ENCODE data around the gene ARL4D. TPM values are rescaled to one million over a fixed set of nuclear protein-coding genes. Genes with fewer than 3 reads are reported as not detected.

ARL4D gene
- total RNA-seq, 1 experiment from 2014 or later = 11.5 TPM

DNA sequence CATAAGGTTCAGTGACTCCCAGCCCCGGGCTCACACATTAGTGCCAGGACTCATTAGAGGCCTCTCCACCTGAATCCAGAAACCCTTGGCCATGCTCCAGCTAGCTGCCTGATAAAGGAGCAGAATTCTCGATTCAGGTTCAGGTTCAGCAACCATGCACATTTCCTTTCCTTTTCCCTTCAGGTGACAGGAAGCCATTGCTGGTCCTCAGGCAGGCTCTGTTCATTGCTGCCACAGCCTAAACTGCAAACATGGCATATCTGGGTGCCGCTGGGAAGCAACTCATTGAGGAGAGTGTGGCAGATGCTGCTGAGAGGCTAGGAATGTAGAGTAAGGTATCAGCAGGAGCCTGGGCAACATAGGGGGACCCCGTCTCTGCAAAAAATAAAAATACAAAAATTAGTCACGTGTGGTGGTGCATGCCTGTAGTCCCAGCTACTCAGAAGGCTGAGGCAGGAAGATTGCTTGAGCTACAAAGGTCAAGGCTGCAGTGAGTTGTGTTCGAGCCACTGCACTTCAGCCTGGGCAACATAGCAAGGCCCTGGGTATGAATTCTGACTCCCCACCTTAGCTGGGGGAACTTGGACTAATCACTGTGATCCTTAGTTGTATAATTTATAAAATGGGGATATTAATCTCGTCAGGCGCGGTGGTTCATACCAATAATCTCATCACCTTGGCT lies 28.7 kb downstream of the ARL4D start:
- H2AFZ ChIP-seq (ENCODE audit: low read depth, low read length, poor library complexity, severe bottlenecking) = peak overlapping the region; percentile 26
- H3K9me2 ChIP-seq (ENCODE audit: insufficient read depth) = no peaks in the 10 kb centered on the region
- no TSS peak for BruUV-seq (replicated peaks)
- no peak overlapping the region for H3K4me3 ChIP-seq (replicated peaks in 1 of 2; ENCODE audit: low read depth in 1 of 2, low read length in 2 of 2)
- no peak overlapping the region for H3K4me2 ChIP-seq (ENCODE audit: low read length)
- no peak overlapping the region for H3K27ac ChIP-seq (ENCODE audit: low read depth, low read length)
- ATAC-seq = no peak
- no peak for DNase-seq (ENCODE audit: low read depth, low spot score)
- POLR2A ChIA-PET = no interaction called here
- no peaks in the 10 kb centered on the region for H3K79me2 ChIP-seq (ENCODE audit: insufficient read depth, low read length)
- peaks cover 2 to 19% of the 10 kb centered on the region in 2 experiments; a peak in 2 of 4 replicates for H3K4me1 ChIP-seq (ENCODE audit: control insufficient read depth in 1 of 2, insufficient read depth in 2 of 2, low read length in 2 of 2)
- RAD21 ChIA-PET (ENCODE audit: low non-redundant PET in 1 of 2, low total read pairs in 2 of 2, uncharacterized antibody in 2 of 2, unreplicated experiment in 2 of 2) = no interaction called here
- H3K27me3 ChIP-seq (ENCODE audit: insufficient read depth, low read length) = no peaks in the 10 kb centered on the region
- H3K9me3 ChIP-seq (ENCODE audit: control insufficient read depth in 1 of 2, insufficient read depth in 1 of 2, low read depth in 1 of 2, low read length in 2 of 2) = no peaks in the 10 kb centered on the region
- intact Hi-C loops (cut with micrococcal nuclease) = loop anchor here (2.0 kb wide), 1 partner anchor 55 kb away; the partner anchor contains the start of gene DHX8
- TF ChIP-seq SP1 (IDR thresholded peaks at IDR 0.05; ENCODE audit: low read depth) = no peak
- TF ChIP-seq YY1 (IDR thresholded peaks at IDR 0.05; ENCODE audit: extremely low read depth, insufficient replicate concordance, low read depth, low read length) = no peak
- no peak for TF ChIP-seq CBX3 (IDR thresholded peaks at IDR 0.05; ENCODE audit: low read depth)
- TF ChIP-seq FOSL1 (IDR thresholded peaks at IDR 0.05; ENCODE audit: low read depth) = no peak
- TF ChIP-seq MAX (IDR thresholded peaks at IDR 0.05) = no peak
- no peak for TF ChIP-seq CEBPB (IDR thresholded peaks at IDR 0.05; ENCODE audit: low read depth)
- no peak for TF ChIP-seq EGR1 (IDR thresholded peaks at IDR 0.05; ENCODE audit: low read depth)
- H3K9ac ChIP-seq (ENCODE audit: low read length) = no peak overlapping the region
- H4K20me1 ChIP-seq (ENCODE audit: insufficient read depth) = no peaks in the 10 kb centered on the region
- no peaks in the 10 kb centered on the region for H3K36me3 ChIP-seq (ENCODE audit: control insufficient read depth in 1 of 2, insufficient read depth in 2 of 2, low read length in 2 of 2)
- CTCF ChIA-PET = interaction anchor here (0.9 kb wide), 1 partner anchor 34 kb away, joined by 3 read pairs; no protein-coding TSS in a partner anchor

- BruUV-seq (replicated peaks) = no TSS peak
- Histone ChIP-seq H3K4me2 (ENCODE audit: low read length) (no peak overlapping the region), H2AFZ (ENCODE audit: low read depth, low read length, poor library complexity, severe bottlenecking) (peak overlapping the region; percentile 16), H3K4me1 (ENCODE audit: control insufficient read depth in 1 of 2, insufficient read depth in 2 of 2, low read length in 2 of 2) (peaks cover 2 to 28% of the 10 kb centered on the region in 2 experiments; a peak in 3 of 4 replicates), H3K9me3 (ENCODE audit: control insufficient read depth in 1 of 2, insufficient read depth in 1 of 2, low read depth in 1 of 2, low read length in 2 of 2) (no peaks in the 10 kb centered on the region), H3K9ac (ENCODE audit: low read length) (no peak overlapping the region), H3K27me3 (ENCODE audit: insufficient read depth, low read length) (no peaks in the 10 kb centered on the region), H3K4me3 (replicated peaks in 1 of 2; ENCODE audit: low read depth in 1 of 2, low read length in 2 of 2) (no peak overlapping the region), H3K79me2 (ENCODE audit: insufficient read depth, low read length) (no peaks in the 10 kb centered on the region), H4K20me1 (ENCODE audit: insufficient read depth) (no peaks in the 10 kb centered on the region), H3K9me2 (ENCODE audit: insufficient read depth) (no peaks in the 10 kb centered on the region), H3K36me3 (ENCODE audit: control insufficient read depth in 1 of 2, insufficient read depth in 2 of 2, low read length in 2 of 2) (no peaks in the 10 kb centered on the region), H3K27ac (ENCODE audit: low read depth, low read length) (no peak overlapping the region)
- ChIA-PET RAD21 (ENCODE audit: low non-redundant PET in 1 of 2, low total read pairs in 2 of 2, uncharacterized antibody in 2 of 2, unreplicated experiment in 2 of 2) (no interaction called here), CTCF (interaction anchor here (0.8 kb wide), 1 partner anchor 34 kb away, joined by 4 read pairs; no protein-coding TSS in a partner anchor), POLR2A (no interaction called here)
- TF ChIP-seq ATF3 (IDR thresholded peaks at IDR 0.05) (no peak), CBX3 (IDR thresholded peaks at IDR 0.05; ENCODE audit: low read depth) (no peak), SP1 (IDR thresholded peaks at IDR 0.05; ENCODE audit: low read depth) (no peak), RAD21 (IDR thresholded peaks at IDR 0.05; ENCODE audit: low read depth) (peak; percentile 31; the same call in 1 of the 2 replicates), CTCF (IDR thresholded peaks at IDR 0.05 in 2 of 3, conservative IDR thresholded peaks at IDR 0.05 in 1 of 3; ENCODE audit: borderline replicate concordance in 1 of 3, insufficient read depth in 1 of 3, low read depth in 2 of 3, low read length in 2 of 3) (peak; percentile 23 to 43 (median 31); a peak in 4 of 6 replicates)
- TF ChIP-seq, protein P1, sequence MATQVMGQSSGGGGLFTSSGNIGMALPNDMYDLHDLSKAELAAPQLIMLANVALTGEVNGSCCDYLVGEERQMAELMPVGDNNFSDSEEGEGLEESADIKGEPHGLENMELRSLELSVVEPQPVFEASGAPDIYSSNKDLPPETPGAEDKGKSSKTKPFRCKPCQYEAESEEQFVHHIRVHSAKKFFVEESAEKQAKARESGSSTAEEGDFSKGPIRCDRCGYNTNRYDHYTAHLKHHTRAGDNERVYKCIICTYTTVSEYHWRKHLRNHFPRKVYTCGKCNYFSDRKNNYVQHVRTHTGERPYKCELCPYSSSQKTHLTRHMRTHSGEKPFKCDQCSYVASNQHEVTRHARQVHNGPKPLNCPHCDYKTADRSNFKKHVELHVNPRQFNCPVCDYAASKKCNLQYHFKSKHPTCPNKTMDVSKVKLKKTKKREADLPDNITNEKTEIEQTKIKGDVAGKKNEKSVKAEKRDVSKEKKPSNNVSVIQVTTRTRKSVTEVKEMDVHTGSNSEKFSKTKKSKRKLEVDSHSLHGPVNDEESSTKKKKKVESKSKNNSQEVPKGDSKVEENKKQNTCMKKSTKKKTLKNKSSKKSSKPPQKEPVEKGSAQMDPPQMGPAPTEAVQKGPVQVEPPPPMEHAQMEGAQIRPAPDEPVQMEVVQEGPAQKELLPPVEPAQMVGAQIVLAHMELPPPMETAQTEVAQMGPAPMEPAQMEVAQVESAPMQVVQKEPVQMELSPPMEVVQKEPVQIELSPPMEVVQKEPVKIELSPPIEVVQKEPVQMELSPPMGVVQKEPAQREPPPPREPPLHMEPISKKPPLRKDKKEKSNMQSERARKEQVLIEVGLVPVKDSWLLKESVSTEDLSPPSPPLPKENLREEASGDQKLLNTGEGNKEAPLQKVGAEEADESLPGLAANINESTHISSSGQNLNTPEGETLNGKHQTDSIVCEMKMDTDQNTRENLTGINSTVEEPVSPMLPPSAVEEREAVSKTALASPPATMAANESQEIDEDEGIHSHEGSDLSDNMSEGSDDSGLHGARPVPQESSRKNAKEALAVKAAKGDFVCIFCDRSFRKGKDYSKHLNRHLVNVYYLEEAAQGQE (IDR thresholded peaks at IDR 0.05; ENCODE audit: low read depth) = no peak
- no peak for DNase-seq (ENCODE audit: low read depth, low spot score)
- intact Hi-C loops (cut with micrococcal nuclease) = loop anchor here (2.0 kb wide), 1 partner anchor 54 kb away; the partner anchor contains the start of gene DHX8
- ATAC-seq = no peak
These were observed 29.7 kb downstream of the ARL4D start for GRCh38 chr17:43428524-43428923.

Data from HCT116 (cell line).